ENCODE measurements around the gene RNASEH2A.

GRCh38 chr19:12786141-12786870 lies 20.1 kb upstream of the RNASEH2A start:
- TF ChIP-seq, protein P1, sequence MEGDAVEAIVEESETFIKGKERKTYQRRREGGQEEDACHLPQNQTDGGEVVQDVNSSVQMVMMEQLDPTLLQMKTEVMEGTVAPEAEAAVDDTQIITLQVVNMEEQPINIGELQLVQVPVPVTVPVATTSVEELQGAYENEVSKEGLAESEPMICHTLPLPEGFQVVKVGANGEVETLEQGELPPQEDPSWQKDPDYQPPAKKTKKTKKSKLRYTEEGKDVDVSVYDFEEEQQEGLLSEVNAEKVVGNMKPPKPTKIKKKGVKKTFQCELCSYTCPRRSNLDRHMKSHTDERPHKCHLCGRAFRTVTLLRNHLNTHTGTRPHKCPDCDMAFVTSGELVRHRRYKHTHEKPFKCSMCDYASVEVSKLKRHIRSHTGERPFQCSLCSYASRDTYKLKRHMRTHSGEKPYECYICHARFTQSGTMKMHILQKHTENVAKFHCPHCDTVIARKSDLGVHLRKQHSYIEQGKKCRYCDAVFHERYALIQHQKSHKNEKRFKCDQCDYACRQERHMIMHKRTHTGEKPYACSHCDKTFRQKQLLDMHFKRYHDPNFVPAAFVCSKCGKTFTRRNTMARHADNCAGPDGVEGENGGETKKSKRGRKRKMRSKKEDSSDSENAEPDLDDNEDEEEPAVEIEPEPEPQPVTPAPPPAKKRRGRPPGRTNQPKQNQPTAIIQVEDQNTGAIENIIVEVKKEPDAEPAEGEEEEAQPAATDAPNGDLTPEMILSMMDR (conservative IDR thresholded peaks at IDR 0.05; ENCODE audit: low read depth, low read length), result no peak
- no peak for TF ChIP-seq EZH2phosphoT487 (IDR thresholded peaks at IDR 0.05; ENCODE audit: borderline replicate concordance, low read length)
- no peak for TF ChIP-seq EZH2 (IDR thresholded peaks at IDR 0.05; ENCODE audit: low read length, unreplicated experiment)
